Right lobe of liver (tissue), 6 donors: Measurements from ENCODE around the gene GJA3. TPM values are rescaled to one million over a fixed set of nuclear protein-coding genes. Genes with fewer than 3 reads are reported as not detected.

Experiments
- ATAC-seq, 4 donors: fragments of 200-7000 bp; cut with Tn5 transposase; one replicate each; pipeline ENCODE4 v1.9.1; 2020; ENCODE audit warnings: mild to moderate bottlenecking in 4 of 4, moderate library complexity in 4 of 4
- DNase-seq, 3 donors: peaks; one replicate each; pipeline ENCODE4 v3.0.0-alpha.2; 2020
- H3K27ac ChIP-seq, 3 donors: fragments of 200-600 bp; one replicate each; pipeline ENCODE4 v1.8.0; 2022
- H3K27me3 ChIP-seq, 2 donors: fragments of 200-600 bp; one replicate each; pipeline ENCODE4 v1.8.0; 2022
- H3K36me3 ChIP-seq, 4 donors: fragments of 200-600 bp; sonication (generic) in 1 of 4; one replicate each; pipeline versions ENCODE4 v1.5.1 to v1.8.0; 2017 to 2022; ENCODE audit warnings: control low read depth in 1 of 4
- H3K4me1 ChIP-seq, 4 donors: fragments of 200-600 bp; sonication (generic) in 1 of 4; one replicate each; pipeline versions ENCODE4 v1.5.1 to v1.8.0; 2017 to 2022; ENCODE audit warnings: control low read depth in 1 of 4
- H3K4me3 ChIP-seq, 3 donors: fragments of 200-600 bp; one replicate each; pipeline ENCODE4 v1.8.0; 2022
- H3K9me3 ChIP-seq, 4 donors: fragments of 200-600 bp; sonication (generic) in 1 of 4; one replicate each; pipeline versions ENCODE4 v1.5.1 to v1.8.0; 2017 to 2022; ENCODE audit warnings: control low read depth in 1 of 4
- CTCF ChIP-seq, 4 donors: fragments of 200-600 bp in 3 of 4; fragments of 450-650 bp in 1 of 4; IDR thresholded peaks; one replicate each; pipeline versions ENCODE4 v1.5.1 to v1.8.0; 2016 to 2022; ENCODE audit warnings: antibody characterized with exemption in 4 of 4, mild to moderate bottlenecking in 2 of 4
- POLR2A ChIP-seq: fragments of 450-650 bp; IDR thresholded peaks from one replicate; pipeline ENCODE4 v1.6.1; 2017; ENCODE audit warnings: antibody characterized with exemption, mild to moderate bottlenecking
- WGBS: methylation state at CpG from one replicate; pipeline ENCODE4 v1.1.6; 2018; ENCODE audit warnings: low coverage, low lambda C conversion rate; ENCODE audit not compliant: insufficient coverage; ENCODE audit errors: missing lambda C conversion rate; 5-methylcytosine and 5-hydroxymethylcytosine counted together
- intact Hi-C, 2 donors: fragments of 100-400 bp; cut with DNase I; formaldehyde crosslinking; loops; one replicate each; pipeline versions ENCODE4 v1.11.2 to v1.14.1; 2022
- total RNA-seq, 6 experiments: library from RNA; depleted of rRNA in 2 of 6; stranded (reverse); fragments of >200 nt in 2 of 6; fragmentation: NEBNext Ultra II Directional in 3 of 6; extraction: Animal tissue kit (Norgen Biotek cat#: 25700) in 3 of 6; gene quantifications; one replicate each; pipeline versions ENCODE4 v1.1.0 to v1.2.4, GENCODE V29; 2016 to 2023
- donor health status: DM: no; HTN: yes; CAD: no.
- donor health status: DM: no; HTN: no; CAD: no.
- donor health status: DM: no; HTN: no; CAD: no.
- donor health status: DM: no; HTN: yes; CAD: no.
- donor health status: DM: no; HTN: yes; CAD: no.

GJA3 gene
- total RNA-seq, 6 experiments from 2014 or later: 0.11 TPM; not detected in 5

DNA sequence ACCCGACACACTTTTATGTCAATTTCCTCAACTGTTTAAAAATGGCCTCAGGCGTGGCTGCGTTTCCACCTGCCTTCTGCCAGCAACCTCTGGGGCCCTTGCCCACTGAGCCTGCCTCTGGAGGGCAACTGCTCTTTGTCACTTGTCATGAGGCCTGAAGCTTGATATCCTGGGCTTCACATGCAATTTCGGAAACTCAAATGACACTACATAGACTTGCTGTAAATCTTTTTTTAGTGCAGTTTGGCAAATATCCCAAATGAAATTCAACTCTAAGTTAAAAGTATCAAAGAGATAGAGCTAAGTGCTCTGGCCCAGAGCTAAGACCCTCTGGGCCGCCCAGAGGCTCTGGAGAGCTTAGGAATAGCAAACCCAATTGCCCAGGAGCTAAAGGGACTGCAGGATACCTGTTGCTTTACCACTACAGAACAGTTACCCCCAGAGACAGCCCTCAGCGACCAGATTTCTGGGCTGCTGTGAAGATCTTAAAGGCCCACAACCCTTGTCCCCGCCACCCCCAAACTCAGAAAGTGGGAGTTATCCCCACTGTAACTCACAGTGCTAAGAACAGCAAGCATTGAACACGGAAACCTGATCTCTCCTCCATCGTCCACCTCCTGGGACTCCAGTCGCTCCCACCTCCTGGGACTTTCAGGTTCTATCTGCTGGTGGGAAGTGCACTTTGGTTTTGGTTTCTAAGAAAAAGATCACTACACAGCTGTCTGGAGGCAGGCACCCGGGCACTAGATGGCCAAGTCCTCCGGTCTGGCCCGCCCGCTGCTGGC, 19.4 kb downstream of the GJA3 start:
- intact Hi-C loops: no loop called here
- WGBS: 79% methylated on average over 11 of the region's 14 CpGs
- Histone ChIP-seq H3K27me3 (peaks cover 0 to 10% of the 10 kb centered on the region in 2 donors), H3K36me3 (no peaks in the 10 kb centered on the region), H3K4me1 (peaks cover 0 to 12% (median 0%) of the 10 kb centered on the region in 4 donors), H3K9me3 (no peaks in the 10 kb centered on the region), H3K27ac (no peak overlapping the region), H3K4me3 (no peak overlapping the region)
- ATAC-seq: no peak
- TF ChIP-seq POLR2A: no peak
- no peak for TF ChIP-seq CTCF (IDR thresholded peaks at IDR 0.05)
- peak in 1 of 3 donors; percentile 16 for DNase-seq

DNA sequence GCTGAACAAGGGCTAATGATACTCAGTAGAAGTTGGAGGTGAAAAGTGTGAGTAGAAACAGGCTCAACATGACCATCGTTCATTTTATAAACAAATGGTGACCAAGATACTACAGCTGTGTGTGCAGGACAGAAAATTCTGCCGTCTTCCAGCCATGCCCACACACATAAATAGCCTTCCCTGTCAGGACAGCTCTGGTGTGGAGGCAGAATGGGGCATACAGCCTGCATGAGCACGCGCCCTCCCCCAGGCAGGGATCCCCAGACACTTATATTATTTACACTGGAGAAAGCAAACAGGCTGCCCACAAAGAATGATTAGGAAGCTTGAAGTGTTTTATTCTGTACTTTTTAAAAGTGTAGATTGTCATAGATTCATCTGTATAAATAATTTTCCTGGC, 20.4 kb downstream of the GJA3 start:
- H3K27me3 ChIP-seq: peaks cover 0 to 10% of the 10 kb centered on the region in 2 donors
- TF ChIP-seq CTCF (IDR thresholded peaks at IDR 0.05) (no peak), POLR2A (no peak)
- WGBS: 64% methylated on average over 3 of the region's 4 CpGs
- H3K27ac ChIP-seq: no peak overlapping the region
- H3K4me1 ChIP-seq: peaks cover 0 to 12% (median 0%) of the 10 kb centered on the region in 4 donors
- ATAC-seq (no peak), DNase-seq (no peak)
- intact Hi-C loops: no loop called here
- H3K36me3 ChIP-seq: no peaks in the 10 kb centered on the region
- H3K9me3 ChIP-seq: no peaks in the 10 kb centered on the region
- H3K4me3 ChIP-seq: no peak overlapping the region

DNA sequence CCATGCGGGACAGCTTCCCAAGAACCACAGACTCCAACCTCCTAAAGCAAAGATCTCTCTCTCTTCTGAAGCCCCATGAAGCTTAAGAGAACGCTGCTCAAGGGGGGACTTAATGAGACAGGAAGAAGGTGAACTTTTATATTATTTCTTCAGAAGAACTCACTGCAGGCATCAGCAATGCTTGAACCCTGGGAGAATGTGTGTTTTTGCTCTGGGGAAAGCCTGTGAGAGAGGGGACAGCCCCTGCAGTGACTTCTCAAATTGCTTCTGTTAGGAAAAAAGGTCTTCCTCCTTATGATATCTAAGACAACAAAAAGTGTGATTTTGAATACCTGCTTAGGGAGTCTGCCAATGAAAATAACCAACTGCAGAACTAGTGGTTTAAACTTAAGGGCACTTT, 23.0 kb downstream of the GJA3 start:
- 83% methylated on average over 2 of the region's 2 CpGs for WGBS
- intact Hi-C loops: no loop called here
- no peak for ATAC-seq
- Histone ChIP-seq H3K36me3 (no peaks in the 10 kb centered on the region), H3K4me3 (no peak overlapping the region), H3K27me3 (peaks cover 0 to 10% of the 10 kb centered on the region in 2 donors), H3K4me1 (peaks cover 0 to 12% (median 0%) of the 10 kb centered on the region in 4 donors), H3K9me3 (no peaks in the 10 kb centered on the region), H3K27ac (no peak overlapping the region)
- TF ChIP-seq POLR2A (no peak), CTCF (IDR thresholded peaks at IDR 0.05) (no peak)
- DNase-seq: no peak

DNA sequence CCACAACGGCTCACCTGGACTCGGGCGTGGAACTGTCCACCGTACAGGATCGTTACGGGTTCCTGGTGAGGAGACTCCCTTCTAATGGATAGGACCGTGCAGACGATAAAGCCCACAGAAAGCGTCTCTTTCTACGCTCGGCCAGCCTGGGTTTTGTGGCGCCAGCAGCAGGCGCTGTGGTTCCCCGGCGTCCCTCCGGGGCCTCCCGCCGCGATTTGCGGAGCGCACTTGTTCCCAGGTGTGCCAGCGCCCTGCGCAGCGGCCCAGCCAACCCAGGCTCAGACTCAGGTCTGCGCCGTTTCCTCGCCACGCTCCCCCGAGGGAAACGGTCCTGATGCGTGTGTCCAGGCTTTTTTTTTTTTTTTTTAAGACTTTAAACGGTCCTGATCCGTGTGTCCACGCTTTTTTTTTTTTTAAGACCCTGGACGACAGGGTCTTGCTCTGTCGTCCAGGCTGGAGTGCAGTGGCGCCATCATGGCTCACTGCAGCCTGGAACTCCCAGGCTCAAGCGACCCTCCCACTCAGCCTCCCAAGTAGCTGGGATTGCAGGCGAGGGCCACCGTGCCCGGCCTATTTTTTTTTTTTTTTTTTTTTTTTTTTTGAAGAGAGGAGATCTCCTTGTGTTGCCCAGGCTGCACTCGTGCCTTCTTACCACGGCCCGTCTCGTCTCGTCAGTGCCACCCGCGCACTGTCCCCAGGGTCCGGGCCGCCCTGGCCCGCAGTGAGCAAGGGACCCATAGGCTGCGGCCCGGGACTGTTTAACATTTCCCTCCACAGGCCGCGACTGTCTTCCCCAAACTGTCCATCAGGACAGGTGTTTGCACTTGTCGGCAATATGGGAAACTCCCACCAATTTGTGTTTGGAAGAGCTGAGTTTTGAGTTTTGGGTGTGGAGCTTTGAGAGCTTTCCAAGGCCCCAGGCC, 23.8 kb downstream of the GJA3 start:
- no peak overlapping the region for H3K27ac ChIP-seq
- TF ChIP-seq CTCF (IDR thresholded peaks at IDR 0.05) (peak in 3 of 4 donors; percentile 51 to 55 (median 52)), POLR2A (no peak)
- peaks cover 0 to 3% of the 10 kb centered on the region in 2 donors for H3K27me3 ChIP-seq
- ATAC-seq: peak; percentile 92 to 96 (median 94)
- 37% methylated on average over 41 of the region's 56 CpGs for WGBS
- DNase-seq: peak in 2 of 3 donors; percentile 61 to 66
- no peaks in the 10 kb centered on the region for H3K36me3 ChIP-seq
- no peak overlapping the region for H3K4me3 ChIP-seq
- H3K4me1 ChIP-seq: peaks cover 0 to 6% (median 0%) of the 10 kb centered on the region in 4 donors
- H3K9me3 ChIP-seq: no peaks in the 10 kb centered on the region
- intact Hi-C loops: no loop called here
